NB4 (cell line): ENCODE data around the gene TYR.

ENCODE experiments used
- CTCF ChIP-seq: IDR thresholded peaks from one replicate; pipeline ENCODE4 v1.5.1; 2012; ENCODE audit warnings: low read depth, low read length
- MAX ChIP-seq: IDR thresholded peaks from 2 replicates; pipeline ENCODE4 v1.6.1; 2011; ENCODE audit warnings: low read depth, low read length
- POLR2A ChIP-seq: IDR thresholded peaks from 2 replicates; pipeline ENCODE4 v1.6.1; 2011; ENCODE audit warnings: mild to moderate bottlenecking; ENCODE audit not compliant: insufficient read length; ENCODE audit errors: extremely low read depth

- no peak for TF ChIP-seq CTCF
- TF ChIP-seq MAX: no peak
- TF ChIP-seq POLR2A: no peak
These were observed 57.4 kb downstream of the TYR start for GRCh38 chr11:89235083-89235482.
